Ovary (tissue), 3 donors: ENCODE measurements around the gene PPP1R1C.

Experiments
- CTCF ChIP-seq, 3 donors: fragments of 450-650 bp in 2 of 3; fragments of 200-600 bp in 1 of 3; IDR thresholded peaks; one replicate each; pipeline versions ENCODE4 v1.5.1 to v1.8.0; 2016 to 2022; ENCODE audit warnings: antibody characterized with exemption in 3 of 3, mild to moderate bottlenecking in 1 of 3
- EP300 ChIP-seq: sonication (generic); formaldehyde crosslinking; IDR thresholded peaks from one replicate; pipeline ENCODE4 v1.6.1; 2017; ENCODE audit warnings: antibody characterized with exemption
- POLR2A ChIP-seq: fragments of 450-650 bp; IDR thresholded peaks from one replicate; pipeline ENCODE4 v1.6.1; 2017; ENCODE audit warnings: antibody characterized with exemption, mild to moderate bottlenecking, moderate library complexity
- donor health status: DM: no; HTN: no; CAD: no.

- TF ChIP-seq CTCF (IDR thresholded peaks at IDR 0.05) (no peak), EP300 (no peak), POLR2A (no peak)
Measured at GRCh38 chr2:182144776-182145165, 159.1 kb downstream of the PPP1R1C start.
